Measurements from ENCODE around the gene BPIFB2.

GRCh38 chr20:32988008-32988407, 19.5 kb upstream of the BPIFB2 start:
- TF ChIP-seq CTCF (IDR thresholded peaks at IDR 0.05), result no peak
- no peak for TF ChIP-seq POLR2A (IDR thresholded peaks at IDR 0.05)

All from heart left ventricle (tissue), 13 donors.